Suppressor macrophage treated with lipopolysaccharide for 4 hours (primary cell): Measurements from ENCODE around the gene TNFRSF14.
"Not testable (repeated sequence)": the region's sequence is repeated elsewhere in the genome, so short reads cannot be mapped to it uniquely, and the experiment has no call there.

Source experiments
- DNase-seq: peaks from one replicate; pipeline ENCODE4 v3.0.0-alpha.2; 2020

Gene TNFRSF14

DNA sequence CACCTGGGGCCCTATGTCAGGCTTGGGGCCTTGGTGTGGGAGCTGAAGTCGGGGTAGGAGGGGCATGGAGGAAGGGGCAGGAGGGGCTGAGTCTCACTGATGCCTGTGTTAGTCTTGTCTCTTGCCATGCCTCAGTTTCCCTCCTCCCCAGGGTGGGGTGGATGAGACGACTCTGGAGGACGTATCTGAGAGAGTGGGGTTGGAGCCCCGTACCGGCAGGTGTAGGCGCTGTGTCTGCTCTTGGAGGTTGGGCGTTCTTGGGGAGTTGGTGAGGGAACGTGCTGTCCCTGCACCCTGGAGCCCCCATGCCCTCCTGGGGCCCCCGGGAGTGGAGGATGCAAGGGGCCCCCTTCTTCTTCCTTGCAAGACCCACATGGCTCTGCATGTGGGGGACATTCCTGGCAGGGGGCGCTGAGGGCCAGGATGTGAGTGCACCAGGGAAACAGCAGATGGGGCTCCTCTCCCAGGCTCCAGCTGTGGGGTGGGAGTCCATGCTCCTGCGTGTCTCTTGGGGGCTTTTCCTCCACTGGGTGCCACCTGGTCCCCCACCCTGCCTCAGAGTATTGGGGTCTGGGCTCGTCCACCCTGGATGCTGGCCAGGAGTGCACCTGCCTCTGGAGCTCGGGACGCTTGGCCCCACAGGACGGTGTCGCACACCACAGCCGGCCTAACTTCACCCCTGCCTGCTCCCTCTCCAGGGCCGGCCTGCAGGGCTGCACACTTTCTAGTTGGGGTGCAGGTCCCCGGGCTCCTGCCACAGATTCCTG is 1.4 kb upstream of the TNFRSF14 start:
- peak; percentile 40 for DNase-seq

DNA sequence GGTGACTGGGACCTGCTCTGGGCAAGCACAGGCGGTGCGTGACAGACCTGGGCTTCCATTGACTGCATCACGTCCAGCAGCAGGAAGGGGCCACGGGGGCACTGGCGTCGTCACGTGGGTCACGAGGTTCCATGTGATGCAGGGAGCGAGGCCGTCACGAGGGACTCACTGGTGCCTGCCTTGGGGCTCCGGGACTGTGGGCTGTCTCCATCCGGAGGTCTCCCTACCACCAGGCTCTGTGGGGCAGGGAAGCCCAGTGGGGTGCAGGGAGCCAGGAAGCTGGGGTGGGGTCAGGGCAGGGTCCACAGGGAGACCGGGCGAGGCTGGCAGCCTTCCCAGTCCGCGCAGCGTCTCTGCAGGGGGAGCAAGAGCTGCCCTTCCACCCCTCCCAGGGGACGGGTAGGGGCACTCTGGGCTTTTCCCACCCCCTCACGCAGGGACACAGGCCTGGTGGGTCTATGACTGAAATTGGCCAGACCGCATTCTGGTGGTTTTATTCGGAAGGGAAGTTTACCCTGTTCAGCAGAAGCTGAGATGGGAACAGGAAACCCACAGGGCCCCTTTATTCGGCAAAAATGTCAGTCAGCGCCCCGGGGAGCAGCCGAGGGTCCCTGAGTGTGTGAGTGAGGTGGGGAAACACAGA is 416 bp upstream of the TNFRSF14 start:
- DNase-seq, result peak; percentile 95

DNA sequence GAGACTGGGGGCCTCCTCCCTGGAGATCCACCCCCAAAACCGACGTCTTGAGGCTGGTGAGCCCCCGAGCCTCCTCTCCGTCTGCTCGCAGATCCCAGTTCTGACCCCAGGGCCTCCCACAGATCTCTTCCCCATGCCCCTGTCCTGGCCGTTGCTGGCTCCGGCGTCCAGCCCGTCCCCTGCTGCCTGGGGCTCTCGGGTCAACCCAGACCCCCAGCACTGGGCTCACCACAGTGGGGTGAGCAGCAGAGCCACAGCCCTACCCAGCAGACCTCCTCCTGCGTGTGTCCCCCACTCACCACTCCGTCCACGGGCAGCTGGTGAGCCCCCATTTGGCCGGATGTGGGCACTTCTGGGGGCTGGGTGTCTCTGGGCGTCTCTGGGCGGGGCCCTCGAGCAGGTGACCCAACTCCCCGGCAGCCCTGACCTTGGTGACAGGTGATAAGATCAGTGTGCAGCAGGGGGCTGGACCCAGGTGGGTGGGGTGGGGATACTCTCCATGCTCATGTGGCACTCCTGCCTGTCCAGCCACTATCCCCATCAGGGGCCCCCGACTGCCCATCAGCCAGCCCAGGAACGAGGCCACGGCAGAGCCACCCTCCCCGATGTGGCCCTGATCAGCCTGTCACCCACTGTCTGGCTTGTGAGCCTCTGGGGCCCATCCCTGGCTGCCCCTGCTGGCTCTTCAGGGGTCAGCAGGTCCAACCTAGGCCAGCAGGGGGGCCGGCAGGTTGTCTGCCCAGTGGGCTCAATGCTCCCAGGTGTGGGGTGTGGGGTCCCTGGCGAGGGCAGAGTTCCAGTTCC is 709 bp downstream of the TNFRSF14 start:
- peak; percentile 38 for DNase-seq

DNA sequence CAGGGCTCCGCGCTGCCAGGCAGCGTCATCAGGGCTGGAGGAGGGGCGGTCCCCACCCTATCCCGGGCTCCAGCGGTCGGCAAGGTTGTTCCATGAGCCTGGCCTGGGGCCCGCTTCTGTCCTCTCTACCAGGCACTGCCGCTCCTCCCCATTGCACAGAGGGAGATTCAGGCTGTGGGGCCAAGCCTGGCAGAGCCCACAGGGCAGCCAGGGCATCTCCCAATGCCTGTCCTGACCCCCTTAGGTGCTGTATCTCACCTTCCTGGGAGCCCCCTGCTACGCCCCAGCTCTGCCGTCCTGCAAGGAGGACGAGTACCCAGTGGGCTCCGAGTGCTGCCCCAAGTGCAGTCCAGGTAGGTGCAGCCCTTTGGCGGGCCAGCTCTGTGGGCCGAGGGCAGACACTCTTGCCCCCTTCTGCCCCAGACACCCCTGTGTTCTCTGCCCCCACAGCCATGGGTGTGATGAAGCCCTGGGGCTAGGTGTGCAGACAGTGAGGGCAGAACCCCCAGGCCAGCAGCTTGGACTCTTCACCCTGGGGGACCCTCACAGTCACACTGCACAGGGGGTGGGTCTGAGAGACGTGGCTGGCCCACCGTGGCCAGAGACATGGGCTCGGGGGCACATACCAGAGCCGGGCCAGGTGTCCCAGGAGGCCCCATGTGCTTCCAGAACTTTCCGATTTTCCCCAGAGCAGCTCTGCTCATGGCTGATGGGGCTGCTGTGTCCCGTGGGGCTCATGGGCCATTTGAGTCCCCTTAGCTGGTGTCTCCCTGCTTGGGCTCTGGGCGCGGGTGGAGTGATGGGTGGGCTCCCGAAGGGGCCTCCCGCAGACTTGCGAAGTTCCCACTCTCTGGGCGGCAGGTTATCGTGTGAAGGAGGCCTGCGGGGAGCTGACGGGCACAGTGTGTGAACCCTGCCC is 1.6 kb downstream of the TNFRSF14 start:
- DNase-seq, result no peak

DNA sequence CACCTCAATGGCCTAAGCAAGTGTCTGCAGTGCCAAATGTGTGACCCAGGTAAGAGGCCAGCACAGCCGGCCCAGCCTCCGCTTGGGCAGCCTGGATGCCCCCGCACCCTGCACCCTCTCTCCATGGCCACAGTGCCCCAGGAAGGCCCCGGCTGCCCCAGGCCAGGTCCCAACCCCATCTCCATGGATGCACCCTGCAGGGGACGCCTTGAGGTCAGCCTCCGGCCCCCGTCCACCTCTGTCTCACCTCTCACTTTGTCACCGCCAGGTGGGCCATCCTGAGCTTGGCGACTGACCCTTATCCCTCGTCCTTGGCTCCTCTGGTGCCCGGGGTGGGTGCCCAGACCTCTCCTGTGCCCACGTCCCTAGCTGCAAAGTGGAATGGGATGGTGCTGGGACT is 2.2 kb downstream of the TNFRSF14 start:
- DNase-seq, result no peak

DNA sequence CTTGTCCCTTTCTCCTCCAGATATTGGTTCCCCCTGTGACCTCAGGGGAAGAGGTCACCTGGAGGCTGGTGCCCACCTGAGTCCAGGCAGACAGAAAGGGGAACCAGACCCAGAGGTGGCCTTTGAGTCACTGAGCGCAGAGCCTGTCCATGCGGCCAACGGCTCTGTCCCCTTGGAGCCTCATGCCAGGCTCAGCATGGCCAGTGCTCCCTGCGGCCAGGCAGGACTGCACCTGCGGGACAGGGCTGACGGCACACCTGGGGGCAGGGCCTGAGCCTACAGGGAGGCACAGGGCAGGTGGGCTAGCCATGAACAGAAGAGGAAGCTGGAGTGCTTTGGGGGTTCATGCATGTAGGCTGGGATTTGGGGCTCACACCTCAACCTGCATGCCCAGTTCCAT is 2.7 kb downstream of the TNFRSF14 start:
- no peak for DNase-seq

DNA sequence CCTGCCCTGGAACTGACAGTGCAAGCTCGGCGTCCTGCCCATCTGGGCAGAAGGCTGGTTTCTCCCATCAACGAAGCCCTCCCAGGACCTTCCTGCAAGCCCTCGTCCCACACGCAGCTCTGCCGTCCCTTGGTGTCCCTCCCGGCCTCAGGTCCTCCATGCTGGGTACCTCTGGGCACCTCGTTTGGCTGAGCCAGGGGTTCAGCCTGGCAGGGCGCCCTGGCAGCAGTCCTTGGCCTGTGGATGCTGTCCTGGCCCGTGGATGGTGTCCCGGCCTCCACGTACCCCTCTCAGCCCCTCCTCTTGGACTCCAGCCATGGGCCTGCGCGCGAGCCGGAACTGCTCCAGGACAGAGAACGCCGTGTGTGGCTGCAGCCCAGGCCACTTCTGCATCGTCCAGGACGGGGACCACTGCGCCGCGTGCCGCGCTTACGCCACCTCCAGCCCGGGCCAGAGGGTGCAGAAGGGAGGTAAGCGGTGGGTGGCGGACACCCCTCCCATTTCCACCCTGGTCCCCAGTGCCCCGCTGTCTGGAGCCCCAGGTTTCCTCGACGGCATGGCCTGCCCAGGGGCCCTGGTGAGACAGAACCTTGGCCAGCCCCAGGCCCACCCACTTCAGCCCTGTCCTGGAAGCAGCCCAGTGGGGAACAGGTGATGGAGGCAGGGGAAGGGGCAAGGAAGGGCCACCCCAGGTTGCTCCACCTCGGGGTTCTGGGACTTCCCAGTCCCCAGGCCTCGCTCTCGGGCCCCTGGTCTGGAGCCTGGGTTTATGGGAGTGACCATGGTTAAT is 3.5 kb downstream of the TNFRSF14 start:
- no peak for DNase-seq

DNA sequence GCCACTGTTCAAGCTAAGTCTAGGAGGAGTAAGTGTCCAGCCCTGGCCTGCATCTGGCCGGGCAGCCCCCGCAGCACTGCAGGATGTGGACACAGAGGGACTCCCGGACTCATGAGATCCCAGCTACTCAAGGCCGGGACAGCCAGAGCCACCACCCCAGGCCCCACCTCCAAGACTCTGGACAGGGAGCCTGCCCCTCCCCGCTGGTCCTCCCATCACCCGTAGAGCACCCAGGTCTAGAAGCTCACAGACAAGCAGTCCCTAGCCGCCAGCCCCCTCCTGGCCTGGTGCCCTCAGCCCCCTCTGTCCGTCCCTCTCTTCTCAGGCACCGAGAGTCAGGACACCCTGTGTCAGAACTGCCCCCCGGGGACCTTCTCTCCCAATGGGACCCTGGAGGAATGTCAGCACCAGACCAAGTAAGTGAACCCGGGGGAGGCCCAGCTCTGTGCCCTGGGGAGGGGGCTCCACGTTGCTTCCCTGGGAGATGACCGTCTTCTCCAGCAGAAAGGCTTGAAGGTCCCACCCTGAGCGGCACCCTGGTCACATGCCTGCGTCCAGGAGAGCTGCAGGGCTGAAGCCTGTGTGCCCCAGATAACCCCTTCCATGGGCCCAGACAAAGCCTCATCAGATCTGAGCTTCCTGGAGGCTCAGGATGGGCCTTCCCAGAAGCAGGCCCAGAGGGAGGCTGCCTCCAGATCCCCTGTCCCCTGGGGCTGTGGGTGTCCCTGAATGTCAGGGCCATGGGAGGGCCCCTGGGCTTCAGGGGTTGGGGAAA is 4.3 kb downstream of the TNFRSF14 start:
- DNase-seq, result no peak

DNA sequence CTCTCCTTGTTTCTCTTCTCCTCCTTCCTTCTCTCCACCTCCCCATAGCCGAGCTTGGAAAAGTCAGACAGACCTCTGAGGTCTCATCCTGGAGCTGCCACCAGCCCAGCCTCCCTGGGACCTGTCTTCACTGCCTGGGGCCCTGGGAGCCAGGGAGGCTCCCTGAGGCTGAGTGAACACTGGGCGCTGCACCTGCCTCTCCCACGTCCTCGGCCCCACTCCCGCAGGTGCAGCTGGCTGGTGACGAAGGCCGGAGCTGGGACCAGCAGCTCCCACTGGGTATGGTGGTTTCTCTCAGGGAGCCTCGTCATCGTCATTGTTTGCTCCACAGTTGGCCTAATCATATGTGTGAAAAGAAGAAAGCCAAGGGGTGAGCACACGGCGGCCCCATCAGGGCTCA is 5.3 kb downstream of the TNFRSF14 start:
- DNase-seq, result no peak

DNA sequence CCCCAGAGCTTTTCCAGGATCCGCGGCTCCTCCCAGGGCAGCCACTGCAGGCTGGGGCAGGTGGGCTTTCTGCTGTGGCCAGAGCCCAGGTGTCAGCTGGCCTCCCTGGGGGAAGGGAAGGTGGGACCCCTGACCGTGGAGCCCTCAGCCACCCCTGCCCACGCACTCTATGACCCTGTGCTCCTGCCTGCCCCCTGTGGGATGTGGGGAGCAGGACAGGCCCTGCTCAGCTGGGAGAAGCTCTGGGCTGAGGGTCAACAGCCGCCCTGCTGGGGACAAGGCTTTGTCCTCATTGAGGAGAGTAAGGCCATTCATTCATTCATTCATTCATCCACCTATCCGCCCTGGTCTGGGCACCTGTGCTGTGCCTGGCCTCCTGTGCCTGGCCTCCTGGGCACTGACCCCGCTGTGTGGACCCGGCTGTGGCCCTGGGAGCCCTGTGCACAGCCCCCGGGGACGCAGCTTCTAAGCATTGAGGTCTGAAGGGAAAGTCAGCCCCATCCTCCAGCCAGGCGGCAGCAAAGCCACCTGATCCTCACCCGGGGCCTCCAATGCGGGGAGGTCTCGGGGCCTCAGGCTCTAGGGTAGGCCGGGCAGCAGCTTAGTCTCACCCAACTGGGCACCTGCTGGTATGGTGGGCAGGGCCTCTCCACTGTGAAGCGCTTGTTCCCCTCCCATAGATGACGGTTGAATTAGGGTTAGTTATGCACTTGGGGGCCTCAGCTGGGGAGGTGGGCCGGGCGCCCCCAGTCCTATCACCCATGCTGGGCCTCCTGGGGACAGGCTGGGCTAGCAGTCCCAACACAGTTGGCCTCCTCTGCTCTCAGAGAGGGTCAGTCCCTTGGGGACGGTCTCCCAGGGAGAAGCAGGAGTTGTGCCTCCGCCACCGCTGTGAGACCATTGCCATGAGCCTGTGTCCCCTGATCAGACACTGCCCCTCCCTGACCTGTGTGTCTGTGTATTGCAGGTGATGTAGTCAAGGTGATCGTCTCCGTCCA is 6.0 kb downstream of the TNFRSF14 start:
- DNase-seq, result peak; percentile 35

DNA sequence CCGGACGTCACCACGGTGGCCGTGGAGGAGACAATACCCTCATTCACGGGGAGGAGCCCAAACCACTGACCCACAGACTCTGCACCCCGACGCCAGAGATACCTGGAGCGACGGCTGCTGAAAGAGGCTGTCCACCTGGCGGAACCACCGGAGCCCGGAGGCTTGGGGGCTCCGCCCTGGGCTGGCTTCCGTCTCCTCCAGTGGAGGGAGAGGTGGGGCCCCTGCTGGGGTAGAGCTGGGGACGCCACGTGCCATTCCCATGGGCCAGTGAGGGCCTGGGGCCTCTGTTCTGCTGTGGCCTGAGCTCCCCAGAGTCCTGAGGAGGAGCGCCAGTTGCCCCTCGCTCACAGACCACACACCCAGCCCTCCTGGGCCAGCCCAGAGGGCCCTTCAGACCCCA is 7.0 kb downstream of the TNFRSF14 start:
- no peak for DNase-seq

DNA sequence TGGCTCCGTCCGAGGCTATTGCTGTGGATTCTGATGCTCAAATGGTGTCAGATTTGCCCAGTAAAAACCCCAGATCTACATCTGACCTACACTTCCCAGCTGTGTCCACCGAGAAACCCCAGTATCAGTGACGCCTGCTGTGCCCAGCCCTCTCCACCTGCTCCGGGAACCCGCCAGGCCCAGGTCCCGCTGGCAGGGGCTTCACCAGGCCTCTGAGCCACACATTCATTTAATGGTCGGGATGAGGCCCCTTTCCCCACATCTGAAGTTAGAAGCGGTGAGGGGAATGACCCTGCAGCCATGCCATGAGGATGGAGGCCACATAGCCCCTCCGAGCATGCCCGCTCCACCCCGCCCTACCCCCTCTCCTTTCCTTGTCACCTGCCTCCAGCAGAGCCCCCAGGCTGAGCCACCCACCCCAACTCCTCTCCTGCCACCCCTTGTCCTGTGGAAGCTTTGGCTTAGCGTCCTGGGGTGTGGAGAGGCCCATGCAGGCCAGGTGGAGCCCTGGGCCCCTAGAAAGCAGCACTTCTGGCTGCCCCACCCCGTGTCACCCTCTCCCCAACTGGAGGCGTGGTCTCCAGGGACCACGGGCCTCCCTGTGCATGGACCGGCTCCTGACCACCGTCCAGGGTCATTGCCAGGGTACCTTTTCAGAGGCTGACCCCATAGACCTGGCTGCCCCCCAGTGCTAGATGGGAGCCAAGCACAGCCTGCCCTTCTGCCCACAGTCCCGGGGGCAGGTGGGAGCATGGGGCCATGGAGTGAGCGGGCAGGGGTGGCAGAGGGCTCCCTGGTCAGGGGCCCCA is 8.0 kb downstream of the TNFRSF14 start:
- no peak for DNase-seq

DNA sequence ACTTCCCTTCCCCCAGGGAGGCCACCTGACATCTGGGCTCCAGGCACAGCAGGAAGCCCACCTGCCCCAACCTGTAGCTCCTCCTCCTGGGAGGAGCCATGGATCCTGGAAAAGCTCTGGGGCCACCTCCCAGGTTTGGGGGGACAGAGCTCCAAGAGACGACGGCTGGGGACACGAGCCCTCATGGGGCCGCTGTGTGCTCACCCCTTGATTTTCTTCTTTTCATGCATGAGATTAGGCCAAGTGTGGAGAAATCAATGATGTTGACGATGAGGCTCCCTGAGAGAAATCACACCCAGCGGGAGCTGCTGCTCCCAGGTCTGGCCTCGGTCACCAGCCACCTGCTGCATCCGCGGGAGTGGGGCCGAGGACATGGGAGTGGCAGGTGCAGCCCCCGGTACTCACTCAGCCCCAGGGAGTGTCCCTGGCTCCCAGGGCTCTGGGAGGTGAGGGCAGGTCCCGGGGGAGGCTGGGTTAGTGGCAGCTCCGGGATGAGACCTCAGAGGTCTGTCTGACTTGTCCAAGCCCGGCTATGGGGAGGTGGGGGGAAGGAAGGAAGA is 8.7 kb downstream of the TNFRSF14 start:
- DNase-seq, result no peak

DNA sequence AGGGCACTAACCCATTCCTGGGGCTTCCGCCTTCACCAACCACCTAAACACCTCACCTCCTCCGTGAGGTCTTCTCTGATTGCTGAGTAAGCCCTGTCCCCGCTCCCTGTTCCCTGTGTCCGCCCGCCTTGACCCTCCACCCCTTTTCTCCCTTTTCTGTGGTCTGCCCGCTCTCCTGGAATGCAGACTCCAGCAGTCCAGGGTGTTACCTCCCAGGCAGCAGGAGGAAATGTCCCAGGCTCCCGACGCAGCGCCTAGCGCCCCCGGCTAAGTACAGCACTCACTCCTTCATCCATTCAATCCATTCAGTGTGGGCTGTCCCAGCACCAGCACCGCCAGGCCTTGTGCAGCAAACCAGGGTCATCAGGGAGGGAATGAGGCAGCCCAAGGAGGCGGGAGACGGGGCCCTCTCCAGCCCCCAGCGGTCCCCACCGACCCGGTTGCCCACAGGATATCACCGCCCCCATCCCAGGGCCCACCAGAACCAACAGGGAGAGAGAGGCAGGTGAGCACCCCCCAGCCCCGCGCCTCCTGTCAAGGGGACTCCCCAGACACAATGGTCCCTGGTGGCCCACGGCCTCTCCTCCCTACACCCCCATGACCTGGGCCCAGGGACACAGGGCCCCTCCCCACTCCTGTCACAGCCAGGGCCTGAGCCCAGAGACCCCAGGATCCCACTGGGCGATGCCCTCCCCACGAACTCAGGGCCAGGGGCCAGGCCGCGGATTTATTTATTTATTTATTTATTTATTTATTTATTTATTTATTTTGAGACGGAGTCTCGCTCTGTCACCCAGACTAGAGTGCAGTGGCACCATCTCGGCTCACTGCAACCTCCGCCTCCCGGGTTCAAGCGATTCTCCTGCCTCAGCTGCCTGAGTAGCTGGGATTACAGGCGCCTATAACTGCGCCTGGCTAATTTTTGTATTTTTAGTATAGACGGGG is 10.2 kb downstream of the TNFRSF14 start:
- no peak for DNase-seq

DNA sequence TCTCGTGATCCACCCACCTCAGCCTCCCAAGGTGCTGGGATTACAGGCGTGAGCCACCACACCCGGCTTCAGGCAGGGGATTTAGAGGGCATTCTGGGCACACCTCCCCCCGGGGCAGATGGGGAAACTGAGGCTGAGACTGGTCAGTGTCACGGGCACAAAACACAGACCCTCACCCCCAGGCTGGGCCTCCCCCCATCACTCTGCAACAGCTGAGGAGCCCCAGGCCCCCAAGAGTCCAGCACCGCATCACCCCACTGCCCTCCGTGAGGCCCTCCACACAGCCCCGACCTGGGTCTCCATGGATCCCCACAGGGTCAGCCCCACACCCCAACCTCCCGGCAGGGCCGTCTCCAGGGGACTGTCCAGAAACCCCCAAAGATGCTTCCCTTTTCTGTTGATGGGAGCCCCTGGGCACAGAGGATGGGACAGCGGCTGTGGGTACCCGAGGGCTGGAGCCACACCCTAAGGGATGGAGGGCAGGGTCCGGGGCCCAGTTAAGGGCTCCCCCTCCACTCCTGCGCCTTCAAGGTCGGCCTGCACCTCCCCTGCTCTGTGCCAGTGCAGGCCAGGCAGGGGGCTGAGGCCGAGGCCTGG is 11.0 kb downstream of the TNFRSF14 start:
- DNase-seq, result no peak

DNA sequence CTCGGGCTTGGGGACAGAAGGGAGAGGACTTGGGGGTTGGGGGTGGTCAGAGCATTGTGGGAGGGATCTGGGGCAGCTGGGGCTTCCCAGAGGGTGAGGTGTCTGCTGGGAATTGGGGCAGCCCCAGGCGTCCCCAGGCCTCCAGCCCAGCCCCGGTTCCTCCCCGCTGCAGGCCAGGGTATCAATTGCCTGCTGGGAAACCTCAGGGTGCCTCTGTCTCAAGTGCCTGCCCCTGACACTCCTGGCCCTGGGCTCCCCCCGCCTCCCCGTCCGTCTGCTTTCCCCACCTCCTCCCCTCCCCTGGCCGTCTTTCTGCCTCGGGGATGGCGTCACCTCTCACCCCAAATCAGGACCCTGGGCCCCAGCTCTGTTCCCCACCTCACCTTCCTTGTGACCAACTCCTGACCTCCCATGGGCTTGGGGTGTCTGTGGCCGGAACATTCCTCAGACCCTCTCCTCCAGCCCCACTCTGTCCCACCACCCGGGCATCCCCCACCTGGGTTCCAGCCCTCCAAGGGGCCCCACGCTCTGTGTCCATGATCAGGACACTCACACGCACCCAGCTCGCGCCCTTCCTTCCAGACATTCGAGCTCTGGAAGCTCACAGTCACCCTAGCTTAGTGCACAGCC is 12.1 kb downstream of the TNFRSF14 start:
- not testable (repeated sequence) for DNase-seq
